ENCODE results near the gene PCARE.

Gene PCARE

GRCh38 chr2:29063056-29063455 lies 11.3 kb downstream of the PCARE start:
- no peak for DNase-seq (ENCODE audit: low spot score)

- no peak for DNase-seq (ENCODE audit: low spot score)
These were observed 12.0 kb downstream of the PCARE start for GRCh38 chr2:29062371-29062770.

GRCh38 chr2:29061616-29062015 lies 12.7 kb downstream of the PCARE start:
- DNase-seq (ENCODE audit: low spot score), result no peak

- no peak for DNase-seq (ENCODE audit: low spot score)
These were observed 13.1 kb downstream of the PCARE start for GRCh38 chr2:29061176-29061575.

- no peak for DNase-seq (ENCODE audit: low spot score)
These were observed 13.9 kb downstream of the PCARE start for GRCh38 chr2:29060441-29060840.

GRCh38 chr2:29059624-29060023 lies 14.7 kb downstream of the PCARE start:
- no peak for DNase-seq (ENCODE audit: low spot score)

- no peak for DNase-seq (ENCODE audit: low spot score)
These were observed 17.3 kb downstream of the PCARE start for GRCh38 chr2:29057006-29057405.

GRCh38 chr2:29056452-29056851 lies 17.9 kb downstream of the PCARE start:
- no peak for DNase-seq (ENCODE audit: low spot score)

- no peak for DNase-seq (ENCODE audit: low spot score)
These were observed 18.7 kb downstream of the PCARE start for GRCh38 chr2:29055601-29056000.

GRCh38 chr2:29054430-29054829 lies 19.9 kb downstream of the PCARE start:
- DNase-seq (ENCODE audit: low spot score), result no peak

GRCh38 chr2:29053670-29054400 lies 20.5 kb downstream of the PCARE start:
- no peak for DNase-seq (ENCODE audit: low spot score)

- no peak for DNase-seq (ENCODE audit: low spot score)
These were observed 21.1 kb downstream of the PCARE start for GRCh38 chr2:29053223-29053622.

- DNase-seq (ENCODE audit: low spot score), result no peak
These were observed 21.5 kb downstream of the PCARE start for GRCh38 chr2:29052807-29053206.

GRCh38 chr2:29051730-29052129 lies 22.6 kb downstream of the PCARE start:
- DNase-seq (ENCODE audit: low spot score), result no peak

GRCh38 chr2:29050591-29050990 lies 23.7 kb downstream of the PCARE start:
- DNase-seq (ENCODE audit: low spot score), result no peak

GRCh38 chr2:29047083-29047845 lies 27.1 kb downstream of the PCARE start:
- no peak for DNase-seq (ENCODE audit: low spot score)

- DNase-seq (ENCODE audit: low spot score), result no peak
These were observed 28.0 kb downstream of the PCARE start for GRCh38 chr2:29046321-29046720.

- DNase-seq (ENCODE audit: low spot score), result no peak
These were observed 29.9 kb downstream of the PCARE start for GRCh38 chr2:29044459-29044858.

- no peak for DNase-seq (ENCODE audit: low spot score)
These were observed 31.7 kb downstream of the PCARE start for GRCh38 chr2:29042561-29043075.

- DNase-seq (ENCODE audit: low spot score), result no peak
These were observed 33.1 kb downstream of the PCARE start for GRCh38 chr2:29041161-29041660.

- DNase-seq (ENCODE audit: low spot score), result no peak
These were observed 33.8 kb downstream of the PCARE start for GRCh38 chr2:29040552-29040951.

- DNase-seq (ENCODE audit: low spot score), result no peak
These were observed 34.4 kb downstream of the PCARE start for GRCh38 chr2:29039718-29040480.

Measured in pons (tissue), 1 donor.